Neural cell (in vitro differentiated cells): ENCODE measurements around the gene POU6F2. TPM values are rescaled to one million over a fixed set of nuclear protein-coding genes. Genes with fewer than 3 reads are reported as not detected.

ENCODE experiments used
- H2AFZ ChIP-seq: fragments of 200-600, 300-800 bp; sonication (generic), shearing (Covaris generic); 2 replicates; pipeline ENCODE4 v1.6.0; 2014; ENCODE audit warnings: low read depth, mild to moderate bottlenecking, antibody characterized with exemption, low read length, moderate library complexity
- H3F3A ChIP-seq: fragments of 200-600 bp; shearing (Covaris generic); 2 replicates; pipeline ENCODE4 v1.6.1; 2016; ENCODE audit warnings: mild to moderate bottlenecking, moderate library complexity, mixed read lengths, antibody characterized with exemption, low read length; ENCODE audit not compliant: insufficient read depth, poor library complexity, severe bottlenecking
- H3K27ac ChIP-seq: fragments of 200-600, 300-800 bp; sonication (generic), shearing (Covaris generic); 2 replicates; pipeline ENCODE4 v1.5.1; 2014; ENCODE audit warnings: mild to moderate bottlenecking, low read length, moderate library complexity
- H3K27me3 ChIP-seq: fragments of 300-800, 200-600 bp; sonication (generic), shearing (Covaris generic); 2 replicates; pipeline ENCODE4 v1.6.0; 2014; ENCODE audit warnings: mild to moderate bottlenecking, low read depth, low read length, moderate library complexity; ENCODE audit not compliant: insufficient read depth
- H3K36me3 ChIP-seq: fragments of 300-800, 200-600 bp; sonication (generic), shearing (Covaris generic); 2 replicates; pipeline ENCODE4 v1.5.1; 2014; ENCODE audit warnings: mild to moderate bottlenecking, antibody characterized with exemption, low read length, moderate library complexity; ENCODE audit not compliant: insufficient read depth
- H3K4me2 ChIP-seq: fragments of 300-800, 200-600 bp; sonication (generic), shearing (Covaris generic); 2 replicates; pipeline ENCODE4 v1.6.0; 2014; ENCODE audit warnings: mild to moderate bottlenecking, low read length
- H3K4me3 ChIP-seq: fragments of 300-800, 200-600 bp; sonication (generic), shearing (Covaris generic); 2 replicates; pipeline ENCODE4 v1.5.1; 2014; ENCODE audit warnings: mild to moderate bottlenecking, low read length, moderate library complexity
- H3K79me2 ChIP-seq: fragments of 200-600 bp; shearing (Covaris generic); replicated peaks from 2 replicates; pipeline ENCODE4 v1.6.0; 2014; ENCODE audit warnings: mild to moderate bottlenecking, low read length, moderate library complexity; ENCODE audit not compliant: insufficient read depth
- H3K9ac ChIP-seq: fragments of 300-800, 200-600 bp; sonication (generic), shearing (Covaris generic); 2 replicates; pipeline ENCODE4 v1.6.1; 2016; ENCODE audit warnings: mild to moderate bottlenecking, low read length, mixed read lengths
- H3K9me2 ChIP-seq: fragments of 200-600 bp; shearing (Covaris generic); 2 replicates; pipeline ENCODE4 v1.6.1; 2016; ENCODE audit warnings: mild to moderate bottlenecking, low read length, mixed read lengths; ENCODE audit not compliant: insufficient read depth
- H3K9me3 ChIP-seq: fragments of 200-600, 300-800 bp; sonication (generic), shearing (Covaris generic); 2 replicates; pipeline ENCODE4 v1.6.1; 2016; ENCODE audit warnings: mild to moderate bottlenecking, mixed run types, low read length, moderate library complexity, mixed read lengths
- H4K20me1 ChIP-seq: fragments of 200-600 bp; shearing (Covaris generic); 2 replicates; pipeline ENCODE4 v1.6.1; 2016; ENCODE audit warnings: mild to moderate bottlenecking, mixed run types; ENCODE audit not compliant: insufficient read depth
- CTCF ChIP-seq: fragments of 450-650 bp; IDR thresholded peaks from 2 replicates; pipeline ENCODE4 v1.5.1; 2014; ENCODE audit warnings: antibody characterized with exemption, mild to moderate bottlenecking, moderate library complexity; ENCODE audit not compliant: poor library complexity, severe bottlenecking
- EP300 ChIP-seq: fragments of 450-650 bp; conservative IDR thresholded peaks from 2 replicates; pipeline ENCODE4 v1.6.1; 2014; ENCODE audit warnings: antibody characterized with exemption, mild to moderate bottlenecking, moderate library complexity; ENCODE audit not compliant: poor library complexity, severe bottlenecking
- EZH2 ChIP-seq: fragments of 200-600, 300-800 bp; shearing (Covaris generic), sonication (generic); IDR thresholded peaks from 2 replicates; pipeline ENCODE4 v1.6.1; 2014; ENCODE audit warnings: antibody characterized with exemption, low read length, borderline replicate concordance, mild to moderate bottlenecking; ENCODE audit not compliant: insufficient read depth, poor library complexity, severe bottlenecking
- MXI1 ChIP-seq: fragments of 450-650 bp; conservative IDR thresholded peaks from 2 replicates; pipeline ENCODE4 v1.6.1; 2014; ENCODE audit warnings: antibody characterized with exemption, mild to moderate bottlenecking; ENCODE audit not compliant: poor library complexity, severe bottlenecking
- POLR2AphosphoS5 ChIP-seq: IDR thresholded peaks from 2 replicates; pipeline ENCODE4 v1.6.1; 2012
- RAD21 ChIP-seq: fragments of 450-650 bp; conservative IDR thresholded peaks from 2 replicates; pipeline ENCODE4 v1.6.1; 2014; ENCODE audit warnings: antibody characterized with exemption, mild to moderate bottlenecking, moderate library complexity
- REST ChIP-seq: IDR thresholded peaks from 2 replicates; pipeline ENCODE4 v1.6.1; 2012; ENCODE audit warnings: borderline replicate concordance
- SMC3 ChIP-seq: fragments of 450-650 bp; conservative IDR thresholded peaks from 2 replicates; pipeline ENCODE4 v1.6.1; 2014; ENCODE audit warnings: antibody characterized with exemption, mild to moderate bottlenecking, moderate library complexity; ENCODE audit not compliant: poor library complexity
- TAF1 ChIP-seq: IDR thresholded peaks from 2 replicates; pipeline ENCODE4 v1.6.1; 2012; ENCODE audit warnings: low read depth
- polyA plus RNA-seq: library from polyadenylated mRNA; depleted of rRNA; stranded (reverse); fragments of >200 nt; gene quantifications from 2 replicates; pipeline ENCODE4 v1.2.3, GENCODE V29; 2014

The POU6F2 gene
- polyA plus RNA-seq, 1 donor from 2014 or later, result 2.8 TPM

- Histone ChIP-seq H3F3A (no peaks in the 10 kb centered on the region), H3K9ac (no peak overlapping the region), H3K9me2 (no peaks in the 10 kb centered on the region), H3K79me2 (no peaks in the 10 kb centered on the region), H3K4me3 (no peak overlapping the region), H3K9me3 (no peaks in the 10 kb centered on the region), H3K36me3 (no peaks in the 10 kb centered on the region), H4K20me1 (no peaks in the 10 kb centered on the region), H3K27ac (no peak overlapping the region), H3K4me2 (no peak overlapping the region), H2AFZ (no peak overlapping the region), H3K27me3 (no peaks in the 10 kb centered on the region)
- no peak for TF ChIP-seq EZH2
- TF ChIP-seq MXI1, result no peak
- TF ChIP-seq SMC3, result no peak
- TF ChIP-seq EP300, result no peak
- TF ChIP-seq POLR2AphosphoS5, result no peak
- TF ChIP-seq RAD21, result no peak
- no peak for TF ChIP-seq REST
- TF ChIP-seq CTCF, result no peak
- TF ChIP-seq TAF1, result no peak
Measured at GRCh38 chr7:39027491-39027890, 49.8 kb downstream of the POU6F2 start.

GRCh38 chr7:39033885-39034624 is 56.3 kb downstream of the POU6F2 start:
- Histone ChIP-seq H3K27me3 (no peaks in the 10 kb centered on the region), H2AFZ (no peak overlapping the region), H3K79me2 (no peaks in the 10 kb centered on the region), H3K9me3 (no peaks in the 10 kb centered on the region), H3K4me2 (no peak overlapping the region), H3F3A (no peaks in the 10 kb centered on the region), H3K9me2 (no peaks in the 10 kb centered on the region), H3K9ac (no peak overlapping the region), H3K36me3 (no peaks in the 10 kb centered on the region), H3K4me3 (no peak overlapping the region), H4K20me1 (no peaks in the 10 kb centered on the region), H3K27ac (no peak overlapping the region)
- TF ChIP-seq REST, result no peak
- TF ChIP-seq RAD21, result no peak
- no peak for TF ChIP-seq POLR2AphosphoS5
- TF ChIP-seq MXI1, result no peak
- no peak for TF ChIP-seq SMC3
- no peak for TF ChIP-seq CTCF
- TF ChIP-seq EP300, result no peak
- TF ChIP-seq TAF1, result no peak
- no peak for TF ChIP-seq EZH2
